KMS-11 (cell line): Measurements from ENCODE around the gene B3GNT8.

Experiments used
- H2AFZ ChIP-seq: fragments of 200-600 bp; sonication (generic); 2 replicates; pipeline ENCODE4 v1.6.1; 2016; ENCODE audit warnings: antibody characterized with exemption, mixed run types, low read depth
- H3K27ac ChIP-seq: fragments of 200-600 bp; sonication (generic); 2 replicates; pipeline ENCODE4 v1.6.1; 2016; ENCODE audit warnings: mild to moderate bottlenecking, mixed run types
- H3K27me3 ChIP-seq: fragments of 200-600 bp; sonication (generic); 2 replicates; pipeline ENCODE4 v1.6.1; 2017; ENCODE audit warnings: mild to moderate bottlenecking, low read depth, mixed run types, moderate library complexity; ENCODE audit not compliant: insufficient read depth
- H3K36me3 ChIP-seq: fragments of 200-600 bp; sonication (generic); 2 replicates; pipeline ENCODE4 v1.6.1; 2017; ENCODE audit warnings: mild to moderate bottlenecking, mixed run types; ENCODE audit not compliant: insufficient read depth
- H3K4me1 ChIP-seq: fragments of 200-600 bp; sonication (generic); 2 replicates; pipeline ENCODE4 v1.6.1; 2016; ENCODE audit warnings: mild to moderate bottlenecking, low read depth, mixed run types; ENCODE audit not compliant: poor library complexity, severe bottlenecking
- H3K4me2 ChIP-seq: fragments of 200-600 bp; sonication (generic); 2 replicates; pipeline ENCODE4 v1.7.0; 2016; ENCODE audit warnings: mild to moderate bottlenecking, mixed run types
- H3K4me3 ChIP-seq: fragments of 200-600 bp; sonication (generic); IDR thresholded peaks from 2 replicates; pipeline ENCODE4 v1.6.1; 2017; ENCODE audit warnings: low read depth, low read length, mixed read lengths; ENCODE audit not compliant: insufficient read depth
- H3K79me2 ChIP-seq: fragments of 200-600 bp; sonication (generic); 2 replicates; pipeline ENCODE4 v1.6.1; 2016; ENCODE audit warnings: low read depth, mixed run types; ENCODE audit not compliant: insufficient read depth
- H3K9ac ChIP-seq: fragments of 200-600 bp; sonication (generic); 2 replicates; pipeline ENCODE4 v1.6.1; 2016; ENCODE audit warnings: mild to moderate bottlenecking, mixed run types
- H4K20me1 ChIP-seq: fragments of 200-600 bp; sonication (generic); 2 replicates; pipeline ENCODE4 v1.6.1; 2016; ENCODE audit warnings: mild to moderate bottlenecking, mixed run types; ENCODE audit not compliant: insufficient read depth
- TF ChIP-seq, protein P1 (sequence below): fragments of 200-600 bp; sonication (generic); conservative IDR thresholded peaks from 2 replicates; pipeline ENCODE4 v1.6.1; 2017; ENCODE audit warnings: low read depth, mild to moderate bottlenecking, antibody characterized with exemption, low read length, moderate library complexity, mixed read lengths

Gene B3GNT8

DNA sequence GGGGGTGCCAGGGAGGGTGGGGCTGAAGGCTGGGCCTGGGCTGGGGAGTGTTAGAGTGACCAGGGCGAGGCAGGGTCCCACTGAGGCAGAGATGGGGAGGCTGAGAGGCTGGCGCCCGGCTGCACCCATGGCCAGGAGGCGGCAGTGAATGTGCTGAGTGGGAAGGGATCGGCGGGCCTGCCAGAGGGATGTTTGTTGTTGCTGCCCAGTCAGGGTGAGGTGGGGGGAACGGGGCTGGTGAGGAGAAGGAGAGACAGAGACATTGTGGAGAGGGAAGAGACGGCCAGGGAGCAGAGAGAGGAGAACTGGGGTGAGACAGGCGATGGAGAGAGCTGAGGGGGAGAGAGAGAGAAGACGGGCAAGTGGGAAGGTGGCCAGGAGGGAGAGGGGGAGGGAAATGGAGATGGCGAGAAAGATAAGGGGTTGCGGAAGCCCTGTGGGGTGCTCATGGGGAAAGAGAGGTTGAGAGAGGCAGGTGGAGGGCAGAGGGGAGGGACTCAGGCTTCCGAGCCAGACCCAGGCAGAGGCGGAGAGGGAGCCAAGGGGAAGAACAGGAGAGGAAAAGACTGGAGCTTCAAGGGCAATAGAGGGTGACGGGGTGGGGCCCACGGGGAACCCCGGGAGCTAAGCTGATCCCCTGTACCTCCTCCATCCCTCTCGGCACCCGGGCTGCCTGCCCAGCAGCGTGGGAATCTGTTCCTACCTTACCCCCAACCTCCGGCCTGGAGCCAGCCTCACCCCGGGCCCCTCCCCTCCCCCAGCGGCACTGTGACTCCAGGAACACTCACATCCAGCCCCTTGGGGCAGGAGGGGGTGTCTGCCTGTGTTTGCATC, 690 bp upstream of the B3GNT8 start:
- TF ChIP-seq, protein P1, sequence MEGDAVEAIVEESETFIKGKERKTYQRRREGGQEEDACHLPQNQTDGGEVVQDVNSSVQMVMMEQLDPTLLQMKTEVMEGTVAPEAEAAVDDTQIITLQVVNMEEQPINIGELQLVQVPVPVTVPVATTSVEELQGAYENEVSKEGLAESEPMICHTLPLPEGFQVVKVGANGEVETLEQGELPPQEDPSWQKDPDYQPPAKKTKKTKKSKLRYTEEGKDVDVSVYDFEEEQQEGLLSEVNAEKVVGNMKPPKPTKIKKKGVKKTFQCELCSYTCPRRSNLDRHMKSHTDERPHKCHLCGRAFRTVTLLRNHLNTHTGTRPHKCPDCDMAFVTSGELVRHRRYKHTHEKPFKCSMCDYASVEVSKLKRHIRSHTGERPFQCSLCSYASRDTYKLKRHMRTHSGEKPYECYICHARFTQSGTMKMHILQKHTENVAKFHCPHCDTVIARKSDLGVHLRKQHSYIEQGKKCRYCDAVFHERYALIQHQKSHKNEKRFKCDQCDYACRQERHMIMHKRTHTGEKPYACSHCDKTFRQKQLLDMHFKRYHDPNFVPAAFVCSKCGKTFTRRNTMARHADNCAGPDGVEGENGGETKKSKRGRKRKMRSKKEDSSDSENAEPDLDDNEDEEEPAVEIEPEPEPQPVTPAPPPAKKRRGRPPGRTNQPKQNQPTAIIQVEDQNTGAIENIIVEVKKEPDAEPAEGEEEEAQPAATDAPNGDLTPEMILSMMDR = no peak
- Histone ChIP-seq H3K9ac (no peak overlapping the region), H3K4me2 (no peak overlapping the region; the same call in 1 of the 2 replicates), H2AFZ (no peak overlapping the region), H3K79me2 (no peaks in the 10 kb centered on the region), H4K20me1 (no peaks in the 10 kb centered on the region), H3K27ac (no peak overlapping the region), H3K36me3 (no peaks in the 10 kb centered on the region), H3K4me3 (no peak overlapping the region), H3K27me3 (no peaks in the 10 kb centered on the region), H3K4me1 (no peaks in the 10 kb centered on the region)

DNA sequence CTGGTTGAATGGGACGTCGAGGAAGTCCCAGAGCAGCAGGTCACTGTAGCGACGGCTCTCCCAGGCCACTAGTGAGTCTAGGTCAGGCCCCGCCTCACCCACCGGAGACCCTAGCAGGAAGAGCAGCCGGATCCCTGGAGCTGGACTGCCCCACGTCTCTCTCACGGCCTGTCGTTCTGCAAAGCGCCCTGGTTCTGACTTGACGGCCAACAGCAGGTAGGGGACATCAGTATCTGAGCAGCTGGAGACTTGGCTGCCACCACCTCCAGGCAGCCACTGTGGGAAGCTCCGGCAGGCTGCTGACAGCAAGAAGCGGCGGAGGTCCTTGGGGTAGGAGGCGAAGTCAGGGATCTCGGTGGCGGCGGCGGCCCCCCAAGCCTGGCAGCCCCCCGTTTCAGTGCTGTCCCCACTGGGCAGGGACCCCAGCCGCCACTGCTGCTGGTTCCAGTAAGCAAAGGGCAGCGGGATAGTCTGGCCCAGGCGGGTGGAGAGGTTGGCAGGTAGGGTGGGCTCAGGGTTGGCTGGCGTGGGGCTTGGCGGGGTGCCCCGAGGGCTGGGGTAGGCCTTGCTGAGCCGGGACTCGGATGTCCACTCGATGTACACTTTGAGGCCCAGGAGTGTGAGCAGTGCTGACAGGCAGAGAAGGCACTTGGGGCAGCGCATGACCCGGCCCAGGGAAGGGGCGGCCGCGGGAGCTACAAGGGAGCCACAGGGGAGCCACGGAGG, 895 bp downstream of the B3GNT8 start:
- H3K27me3 ChIP-seq = no peaks in the 10 kb centered on the region
- TF ChIP-seq, protein P1 = no peak
- H3K79me2 ChIP-seq = no peaks in the 10 kb centered on the region
- no peak overlapping the region for H3K4me3 ChIP-seq
- no peak overlapping the region for H3K4me2 ChIP-seq
- no peaks in the 10 kb centered on the region for H4K20me1 ChIP-seq
- no peaks in the 10 kb centered on the region for H3K4me1 ChIP-seq
- H3K9ac ChIP-seq = no peak overlapping the region
- H3K36me3 ChIP-seq = no peaks in the 10 kb centered on the region; the same call in 1 of the 2 replicates
- no peak overlapping the region for H2AFZ ChIP-seq
- no peak overlapping the region for H3K27ac ChIP-seq

DNA sequence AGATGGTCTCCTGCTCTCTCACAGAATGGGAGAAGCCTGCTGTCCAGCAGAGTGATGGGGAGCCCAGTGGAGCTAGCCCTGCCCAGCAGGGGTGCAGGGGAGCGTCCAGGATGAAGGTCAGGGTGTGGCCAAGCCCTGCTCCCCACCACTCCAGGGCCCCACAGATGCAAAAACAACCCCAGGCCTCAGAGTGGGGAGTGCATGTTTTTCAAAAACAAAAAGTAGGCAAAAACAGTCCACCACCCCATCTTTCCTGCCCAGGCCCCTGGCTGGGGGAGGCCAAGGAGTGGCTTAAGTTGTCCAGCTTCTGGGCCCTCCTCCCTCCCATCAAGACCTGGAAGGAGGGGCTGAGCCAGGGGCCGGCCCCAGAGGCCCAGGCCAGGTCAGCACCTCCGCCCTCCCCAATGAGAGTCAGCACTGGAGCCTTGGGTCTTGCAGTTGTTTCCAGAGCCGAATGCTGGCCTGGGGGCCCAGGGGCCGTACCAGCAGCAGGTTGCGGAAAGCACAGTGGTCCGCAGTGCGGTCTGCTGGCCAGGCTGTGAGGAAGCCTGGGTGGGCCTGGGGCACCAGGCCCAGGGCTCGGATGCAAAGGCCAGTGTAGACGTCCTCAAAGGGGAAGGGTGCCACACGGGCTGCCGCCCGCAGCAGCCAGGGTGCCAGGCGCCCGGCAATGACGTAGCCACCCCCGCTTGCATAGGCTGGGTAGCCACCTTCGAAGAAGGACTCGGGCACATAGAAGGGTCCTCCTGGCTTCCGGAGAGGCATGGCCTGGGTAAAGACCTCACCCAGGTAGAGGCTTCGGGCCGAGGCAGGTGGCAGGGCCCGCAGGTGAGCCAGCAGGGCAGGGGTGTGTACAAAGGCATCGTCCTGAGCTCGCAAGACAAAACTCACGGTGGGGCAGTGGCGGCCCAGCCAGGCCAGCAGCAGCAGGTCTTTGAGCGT, 1.7 kb downstream of the B3GNT8 start:
- Histone ChIP-seq H3K36me3 (no peaks in the 10 kb centered on the region; the same call in 1 of the 2 replicates), H3K27ac (no peak overlapping the region), H3K4me1 (no peaks in the 10 kb centered on the region), H4K20me1 (no peaks in the 10 kb centered on the region), H3K4me2 (no peak overlapping the region), H3K79me2 (no peaks in the 10 kb centered on the region), H3K9ac (no peak overlapping the region), H3K4me3 (no peak overlapping the region), H3K27me3 (no peaks in the 10 kb centered on the region), H2AFZ (no peak overlapping the region)
- TF ChIP-seq, protein P1 = no peak
